DOHH2 (cell line): ENCODE measurements around the gene SSTR4.

Source experiments
- H3F3A ChIP-seq: fragments of 200-600 bp; sonication (generic), shearing (Covaris generic); 2 replicates; pipeline ENCODE4 v1.6.0; 2016; ENCODE audit warnings: antibody characterized with exemption, mild to moderate bottlenecking; ENCODE audit not compliant: control insufficient read depth, insufficient read depth
- H3K27ac ChIP-seq: fragments of 200-600 bp; sonication (generic); 2 replicates; pipeline ENCODE4 v1.5.1; 2014; ENCODE audit warnings: low read depth, mild to moderate bottlenecking, low read length, moderate library complexity
- H3K27me3 ChIP-seq: fragments of 200-600 bp; sonication (generic); 2 replicates; pipeline ENCODE4 v1.6.1; 2014; ENCODE audit warnings: mild to moderate bottlenecking, low read length, mixed read lengths; ENCODE audit not compliant: control insufficient read depth
- H3K36me3 ChIP-seq: fragments of 200-600 bp; sonication (generic); 2 replicates; pipeline ENCODE4 v1.6.1; 2014; ENCODE audit warnings: mild to moderate bottlenecking, low read length, moderate library complexity, mixed read lengths; ENCODE audit not compliant: control insufficient read depth
- H3K4me1 ChIP-seq: fragments of 200-600 bp; sonication (generic); 2 replicates; pipeline ENCODE4 v1.6.1; 2014; ENCODE audit warnings: mild to moderate bottlenecking, low read length, mixed read lengths; ENCODE audit not compliant: control insufficient read depth
- H3K4me2 ChIP-seq: fragments of 200-600 bp; sonication (generic); 2 replicates; pipeline ENCODE4 v1.6.0; 2014; ENCODE audit warnings: mild to moderate bottlenecking, low read length, moderate library complexity
- H3K4me3 ChIP-seq: fragments of 200-600 bp; sonication (generic); 2 replicates; pipeline ENCODE4 v1.5.1; 2014; ENCODE audit warnings: mild to moderate bottlenecking, low read length, mixed read lengths
- H3K79me2 ChIP-seq: fragments of 200-600 bp; sonication (generic); 2 replicates; pipeline ENCODE4 v1.6.1; 2014; ENCODE audit warnings: mild to moderate bottlenecking, low read length, mixed read lengths; ENCODE audit not compliant: control insufficient read depth
- H3K9me2 ChIP-seq: fragments of 200-600 bp; sonication (generic); replicated peaks from 2 replicates; pipeline ENCODE4 v1.6.1; 2014; ENCODE audit warnings: mild to moderate bottlenecking, low read length, mixed read lengths; ENCODE audit not compliant: control insufficient read depth
- H3K9me3 ChIP-seq: fragments of 200-600 bp; sonication (generic); 2 replicates; pipeline ENCODE4 v1.6.1; 2014; ENCODE audit warnings: antibody characterized with exemption, low read length, mixed read lengths; ENCODE audit not compliant: control insufficient read depth, insufficient read depth
- H4K20me1 ChIP-seq: fragments of 200-600 bp; sonication (generic); 2 replicates; pipeline ENCODE4 v1.6.0; 2014; ENCODE audit warnings: low read depth, mild to moderate bottlenecking, antibody characterized with exemption, low read length, moderate library complexity; ENCODE audit not compliant: control insufficient read depth, insufficient read depth
- EZH2phosphoT487 ChIP-seq: fragments of 200-600 bp; sonication (generic); IDR thresholded peaks from 2 replicates; pipeline ENCODE4 v1.6.1; 2017; ENCODE audit warnings: borderline replicate concordance, mild to moderate bottlenecking, antibody characterized with exemption, low read length, moderate library complexity, mixed read lengths
- TF ChIP-seq, protein P1 (sequence below): fragments of 200-600 bp; sonication (generic); IDR thresholded peaks from one replicate; pipeline ENCODE4 v1.5.1; 2014; ENCODE audit warnings: antibody characterized with exemption, mild to moderate bottlenecking, low read depth, low read length; ENCODE audit not compliant: poor library complexity, severe bottlenecking

The SSTR4 gene

DNA sequence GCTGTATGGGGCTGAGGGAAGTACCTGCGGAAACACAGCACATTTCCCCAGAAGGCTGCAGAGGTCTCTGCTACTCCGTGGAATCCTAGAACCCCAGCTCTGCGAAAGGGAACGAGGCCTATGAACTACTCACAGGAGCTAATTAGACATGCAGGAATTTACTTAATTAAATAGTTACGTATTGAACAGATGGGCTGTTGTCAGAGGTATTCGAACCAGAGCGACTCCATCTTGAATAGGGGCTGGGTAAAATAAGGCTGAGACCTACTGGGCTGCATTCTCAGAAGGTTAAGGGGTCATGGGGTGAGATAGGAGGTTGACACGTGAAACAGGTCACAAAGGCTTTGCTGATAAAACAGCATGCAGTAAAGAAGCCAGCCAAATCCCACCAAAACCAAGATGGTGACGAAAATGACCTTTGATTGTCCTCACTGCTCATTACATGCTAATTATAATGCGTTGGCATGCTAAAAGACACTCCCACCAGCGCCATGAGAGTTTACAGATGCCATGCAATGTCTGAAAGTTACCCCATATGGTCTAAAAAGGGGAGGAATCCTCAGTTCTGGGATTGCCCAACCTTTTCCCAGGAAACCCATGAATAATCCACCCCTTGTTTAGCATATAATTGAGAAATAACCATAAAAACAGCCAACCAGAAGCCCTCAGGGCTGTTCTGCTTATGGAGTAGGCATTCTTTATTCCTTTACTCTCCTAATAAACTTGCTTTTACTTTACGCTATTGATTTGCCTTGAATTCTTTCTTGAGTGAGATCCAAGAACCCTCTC lies 14.7 kb upstream of the SSTR4 start:
- TF ChIP-seq, protein P1, sequence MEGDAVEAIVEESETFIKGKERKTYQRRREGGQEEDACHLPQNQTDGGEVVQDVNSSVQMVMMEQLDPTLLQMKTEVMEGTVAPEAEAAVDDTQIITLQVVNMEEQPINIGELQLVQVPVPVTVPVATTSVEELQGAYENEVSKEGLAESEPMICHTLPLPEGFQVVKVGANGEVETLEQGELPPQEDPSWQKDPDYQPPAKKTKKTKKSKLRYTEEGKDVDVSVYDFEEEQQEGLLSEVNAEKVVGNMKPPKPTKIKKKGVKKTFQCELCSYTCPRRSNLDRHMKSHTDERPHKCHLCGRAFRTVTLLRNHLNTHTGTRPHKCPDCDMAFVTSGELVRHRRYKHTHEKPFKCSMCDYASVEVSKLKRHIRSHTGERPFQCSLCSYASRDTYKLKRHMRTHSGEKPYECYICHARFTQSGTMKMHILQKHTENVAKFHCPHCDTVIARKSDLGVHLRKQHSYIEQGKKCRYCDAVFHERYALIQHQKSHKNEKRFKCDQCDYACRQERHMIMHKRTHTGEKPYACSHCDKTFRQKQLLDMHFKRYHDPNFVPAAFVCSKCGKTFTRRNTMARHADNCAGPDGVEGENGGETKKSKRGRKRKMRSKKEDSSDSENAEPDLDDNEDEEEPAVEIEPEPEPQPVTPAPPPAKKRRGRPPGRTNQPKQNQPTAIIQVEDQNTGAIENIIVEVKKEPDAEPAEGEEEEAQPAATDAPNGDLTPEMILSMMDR: no peak
- TF ChIP-seq EZH2phosphoT487: no peak
- no peaks in the 10 kb centered on the region for H3K4me1 ChIP-seq

GRCh38 chr20:23021541-23021940 lies 13.6 kb upstream of the SSTR4 start:
- no peaks in the 10 kb centered on the region for H3K79me2 ChIP-seq
- no peaks in the 10 kb centered on the region for H3F3A ChIP-seq
- no peak overlapping the region for H3K4me3 ChIP-seq
- no peaks in the 10 kb centered on the region for H3K4me1 ChIP-seq
- H3K4me2 ChIP-seq: no peak overlapping the region
- H3K27me3 ChIP-seq: no peaks in the 10 kb centered on the region
- no peaks in the 10 kb centered on the region for H3K9me3 ChIP-seq
- H3K9me2 ChIP-seq: no peaks in the 10 kb centered on the region
- H3K36me3 ChIP-seq: no peaks in the 10 kb centered on the region
- no peak for TF ChIP-seq EZH2phosphoT487
- TF ChIP-seq, protein P1: no peak
- H3K27ac ChIP-seq: no peak overlapping the region
- H4K20me1 ChIP-seq: no peaks in the 10 kb centered on the region

More for the DNA sequence above, 14.7 kb upstream of the SSTR4 start:
- H3K27ac ChIP-seq: no peak overlapping the region
- H3K4me2 ChIP-seq: no peak overlapping the region
- H3K36me3 ChIP-seq: no peaks in the 10 kb centered on the region
- no peaks in the 10 kb centered on the region for H3K9me2 ChIP-seq
- no peaks in the 10 kb centered on the region for H3K27me3 ChIP-seq
- no peaks in the 10 kb centered on the region for H4K20me1 ChIP-seq
- H3K4me3 ChIP-seq: no peak overlapping the region
- H3F3A ChIP-seq: no peaks in the 10 kb centered on the region
- no peaks in the 10 kb centered on the region for H3K9me3 ChIP-seq
- H3K79me2 ChIP-seq: no peaks in the 10 kb centered on the region

DNA sequence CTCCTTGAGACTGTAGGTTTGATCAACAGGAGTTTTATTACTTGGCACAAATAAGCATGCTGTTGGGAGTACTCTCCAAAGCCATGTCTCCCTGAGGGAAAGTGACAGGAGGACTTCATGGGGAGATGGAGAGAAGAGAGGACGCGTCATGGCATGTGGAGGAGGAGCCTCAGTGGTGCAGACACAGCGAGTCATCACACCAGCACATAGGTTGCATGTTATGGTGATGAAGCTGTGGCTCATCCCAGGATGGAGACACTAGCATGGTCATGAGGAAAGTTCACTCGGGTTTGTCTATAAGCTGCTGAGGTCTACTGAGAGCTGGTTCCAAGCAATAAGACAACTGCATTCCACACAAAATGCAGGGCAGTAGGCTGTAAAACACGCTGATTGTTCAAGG lies 13.2 kb upstream of the SSTR4 start:
- H3K27me3 ChIP-seq: no peaks in the 10 kb centered on the region
- no peak overlapping the region for H3K4me3 ChIP-seq

More for the DNA sequence above, 13.2 kb upstream of the SSTR4 start:
- Histone ChIP-seq H3K79me2 (no peaks in the 10 kb centered on the region), H3K4me2 (no peak overlapping the region), H3F3A (no peaks in the 10 kb centered on the region), H3K27ac (no peak overlapping the region), H3K36me3 (no peaks in the 10 kb centered on the region), H3K9me2 (no peaks in the 10 kb centered on the region), H4K20me1 (no peaks in the 10 kb centered on the region), H3K9me3 (no peaks in the 10 kb centered on the region), H3K4me1 (no peaks in the 10 kb centered on the region)
- no peak for TF ChIP-seq EZH2phosphoT487
- TF ChIP-seq, protein P1: no peak
